HepG2 (cell line): ENCODE results near the gene MOSPD2. TPM values are rescaled to one million over a fixed set of nuclear protein-coding genes. Genes with fewer than 3 reads are reported as not detected.

Experiments
- BATF2 ChIP-seq: sonication (generic); formaldehyde crosslinking; IDR thresholded peaks from 2 replicates; pipeline ENCODE4 v1.8.0; 2022; ENCODE audit warnings: mild to moderate bottlenecking, missing genetic modification reagents, moderate library complexity
- DR1 ChIP-seq: sonication (generic); formaldehyde crosslinking; IDR thresholded peaks from 2 replicates; pipeline ENCODE4 v1.8.0; 2021; ENCODE audit warnings: mild to moderate bottlenecking, missing genetic modification reagents, inconsistent platforms
- FOXA1 ChIP-seq, 2 experiments: fragments of 450-650 bp in 1 of 2; sonication (generic) in 1 of 2; formaldehyde crosslinking in 1 of 2; IDR thresholded peaks; 2 replicates each; pipeline versions ENCODE4 v1.4.0 to v1.6.1; 2016 to 2020; ENCODE audit warnings: missing genetic modification reagents in 1 of 2
- FOXP4 ChIP-seq: sonication (generic); formaldehyde crosslinking; IDR thresholded peaks from 2 replicates; pipeline ENCODE4 v1.4.0; 2020; ENCODE audit warnings: missing genetic modification reagents
- KDM2A ChIP-seq: sonication (generic); formaldehyde crosslinking; IDR thresholded peaks from 2 replicates; pipeline ENCODE4 v1.4.0; 2020; ENCODE audit warnings: low read depth, missing genetic modification reagents, borderline replicate concordance
- KDM5A ChIP-seq: fragments of 200-600 bp; sonication (generic); IDR thresholded peaks from 2 replicates; pipeline ENCODE4 v1.7.0; 2018; ENCODE audit warnings: antibody characterized with exemption, mild to moderate bottlenecking, low read length, borderline replicate concordance
- MLLT10 ChIP-seq: sonication (generic); formaldehyde crosslinking; IDR thresholded peaks from 2 replicates; pipeline ENCODE4 v1.4.0; 2020; ENCODE audit warnings: missing genetic modification reagents
- MXD3 ChIP-seq: IDR thresholded peaks from 2 replicates; pipeline ENCODE4 v1.6.1; 2016; ENCODE audit warnings: mild to moderate bottlenecking, missing biosample characterization, missing genetic modification reagents
- POGZ ChIP-seq: sonication (generic); formaldehyde crosslinking; IDR thresholded peaks from 2 replicates; pipeline ENCODE4 v1.4.0; 2020; ENCODE audit warnings: mild to moderate bottlenecking, missing genetic modification reagents
- POLR2AphosphoS5 ChIP-seq: IDR thresholded peaks from 2 replicates; pipeline ENCODE4 v1.6.1; 2012; ENCODE audit warnings: low read depth, low read length
- REPIN1 ChIP-seq: sonication (generic); formaldehyde crosslinking; IDR thresholded peaks from 2 replicates; pipeline ENCODE4 v1.8.0; 2022; ENCODE audit warnings: missing genetic modification reagents, low read depth, mild to moderate bottlenecking, borderline replicate concordance
- SSRP1 ChIP-seq: IDR thresholded peaks from 2 replicates; pipeline ENCODE4 v1.6.1; 2016; ENCODE audit warnings: control low read depth
- TBX2 ChIP-seq: sonication (generic); formaldehyde crosslinking; IDR thresholded peaks from 2 replicates; pipeline ENCODE4 v1.5.0; 2020; ENCODE audit warnings: missing genetic modification reagents, mild to moderate bottlenecking, borderline replicate concordance
- WIZ ChIP-seq: sonication (generic); formaldehyde crosslinking; IDR thresholded peaks from 2 replicates; pipeline ENCODE4 v1.5.1; 2020; ENCODE audit warnings: mild to moderate bottlenecking, missing genetic modification reagents
- ZC3H4 ChIP-seq: sonication (generic); formaldehyde crosslinking; IDR thresholded peaks from 2 replicates; pipeline ENCODE4 v1.4.0; 2020; ENCODE audit warnings: missing genetic modification reagents, borderline replicate concordance
- ZFP36L1 ChIP-seq: sonication (generic); formaldehyde crosslinking; IDR thresholded peaks from 2 replicates; pipeline ENCODE4 v1.8.0; 2022; ENCODE audit warnings: mild to moderate bottlenecking, missing genetic modification reagents, moderate library complexity
- ZNF12 ChIP-seq: sonication (generic); formaldehyde crosslinking; IDR thresholded peaks from 2 replicates; pipeline ENCODE4 v1.5.0; 2020; ENCODE audit warnings: missing genetic modification reagents
- ZNF17 ChIP-seq: sonication (generic); formaldehyde crosslinking; IDR thresholded peaks from 2 replicates; pipeline ENCODE4 v1.5.0; 2020; ENCODE audit warnings: mild to moderate bottlenecking, missing genetic modification reagents
- ZNF30 ChIP-seq: sonication (generic); formaldehyde crosslinking; IDR thresholded peaks from 2 replicates; pipeline ENCODE4 v1.5.0; 2020; ENCODE audit warnings: mild to moderate bottlenecking, missing genetic modification reagents
- ZNF329 ChIP-seq: sonication (generic); formaldehyde crosslinking; IDR thresholded peaks from 2 replicates; pipeline ENCODE4 v1.9.0; 2021; ENCODE audit warnings: low read depth, mild to moderate bottlenecking, missing genetic modification reagents
- ZNF432 ChIP-seq: sonication (generic); formaldehyde crosslinking; IDR thresholded peaks from 2 replicates; pipeline ENCODE4 v1.5.0; 2020; ENCODE audit warnings: missing genetic modification reagents, mild to moderate bottlenecking, borderline replicate concordance
- ZNF775 ChIP-seq: sonication (generic); formaldehyde crosslinking; IDR thresholded peaks from 2 replicates; pipeline ENCODE4 v1.4.0; 2020; ENCODE audit warnings: missing genetic modification reagents, mild to moderate bottlenecking, moderate library complexity, borderline replicate concordance
- ZNF776 ChIP-seq: sonication (generic); formaldehyde crosslinking; IDR thresholded peaks from 2 replicates; pipeline ENCODE4 v1.4.0; 2020; ENCODE audit warnings: mild to moderate bottlenecking, missing genetic modification reagents
- ZNF790 ChIP-seq: sonication (generic); formaldehyde crosslinking; IDR thresholded peaks from 2 replicates; pipeline ENCODE4 v1.8.0; 2022; ENCODE audit warnings: missing genetic modification reagents, mild to moderate bottlenecking, borderline replicate concordance
- ZNF800 ChIP-seq: sonication (generic); formaldehyde crosslinking; IDR thresholded peaks from 2 replicates; pipeline ENCODE4 v1.4.0; 2020; ENCODE audit warnings: missing genetic modification reagents
- ZNF878 ChIP-seq: sonication (generic); formaldehyde crosslinking; IDR thresholded peaks from 2 replicates; pipeline ENCODE4 v1.8.1; 2023; ENCODE audit warnings: mild to moderate bottlenecking, missing genetic modification reagents, moderate library complexity
- polyA plus RNA-seq, 8 experiments: library from polyadenylated mRNA; depleted of rRNA in 3 of 8; stranded (reverse) in 7 of 8; unstranded in 1 of 8; fragments of >200 nt; fragmentation: Illumina TruSeq in 4 of 8; extraction: Trizol in 4 of 8; gene quantifications; 2 replicates each; pipeline versions ENCODE4 v1.2.1 to v1.2.3, GENCODE V29; 2011 to 2016; ENCODE audit warnings: low read depth in 4 of 8, missing spikeins in 1 of 8, mixed read lengths in 1 of 8; ENCODE audit not compliant: insufficient read depth in 1 of 8
- total RNA-seq, 5 experiments: library from RNA; depleted of rRNA; stranded (reverse); fragments of >200 nt; fragmentation: Illumina TruSeq; extraction: Trizol; gene quantifications; 2 replicates each; pipeline ENCODE4 v1.2.3, GENCODE V29; 2016; ENCODE audit warnings: low read depth in 1 of 5

Gene MOSPD2
- total and polyA plus RNA-seq, 2 of the 13 experiments (the other 11 are each of a cell fraction or from before 2014, with no cell fraction given), result 4.8 to 7.0 TPM

- TF ChIP-seq FOXP4 (CRISPR knock-in tag) (no peak), ZNF432 (no peak), WIZ (CRISPR knock-in tag) (no peak), MLLT10 (no peak), BATF2 (CRISPR knock-in tag) (0 out of 2 replicates have a peak, but pooled peaks have one; percentile 29), ZNF800 (no peak), MXD3 (CRISPR knock-in tag) (no peak), KDM2A (CRISPR knock-in tag) (peak; percentile 33; the same call in 1 of the 2 replicates), REPIN1 (CRISPR knock-in tag) (0 out of 2 replicates have a peak, but pooled peaks have one; percentile 30), ZNF12 (CRISPR knock-in tag) (no peak), ZNF775 (CRISPR knock-in tag) (no peak), ZNF790 (no peak), ZC3H4 (CRISPR knock-in tag) (no peak), ZNF30 (CRISPR knock-in tag) (no peak), ZNF776 (CRISPR knock-in tag) (no peak), POGZ (no peak; the same call in 1 of the 2 replicates), ZFP36L1 (CRISPR knock-in tag) (no peak), ZNF878 (no peak; the same call in 1 of the 2 replicates), ZNF17 (CRISPR knock-in tag) (no peak), FOXA1 (IDR thresholded peaks at IDR 0.05) (no peak), FOXA1 (CRISPR knock-in tag; IDR thresholded peaks at IDR 0.05) (no peak), POLR2AphosphoS5 (peak; percentile 48; the same call in 1 of the 2 replicates), KDM5A (peak; percentile 14; the same call in 1 of the 2 replicates), DR1 (CRISPR knock-in tag) (no peak), ZNF329 (CRISPR knock-in tag) (no peak), SSRP1 (CRISPR knock-in tag) (no peak), TBX2 (CRISPR knock-in tag) (no peak)
Measured at GRCh38 chrX:14872851-14873675, at the start of gene MOSPD2, which contains the start of gene FANCB (continued).
